Middle frontal gyrus (tissue), 1 donor: ENCODE results near the gene GAS2L1.

Source experiments
- DNase-seq: peaks from one replicate; pipeline ENCODE4 v3.0.0-alpha.2; 2015; ENCODE audit warnings: low spot score; ENCODE audit errors: extremely low spot score

The GAS2L1 gene

GRCh38 chr22:29275167-29275566, 31.3 kb upstream of the GAS2L1 start:
- no peak for DNase-seq

GRCh38 chr22:29275819-29276565, 30.5 kb upstream of the GAS2L1 start:
- no peak for DNase-seq

- DNase-seq, result no peak
These were observed 28.5 kb upstream of the GAS2L1 start for GRCh38 chr22:29277927-29278326.

- DNase-seq, result no peak
These were observed 22.3 kb upstream of the GAS2L1 start for GRCh38 chr22:29284196-29284595.

GRCh38 chr22:29288837-29289236, 17.6 kb upstream of the GAS2L1 start:
- DNase-seq, result no peak

GRCh38 chr22:29290061-29290460, 16.4 kb upstream of the GAS2L1 start:
- no peak for DNase-seq

GRCh38 chr22:29291215-29291614, 15.2 kb upstream of the GAS2L1 start:
- DNase-seq, result no peak

- no peak for DNase-seq
These were observed 14.1 kb upstream of the GAS2L1 start for GRCh38 chr22:29292379-29292778.

- DNase-seq, result no peak
These were observed 7.8 kb upstream of the GAS2L1 start for GRCh38 chr22:29298641-29299040.

- no peak for DNase-seq
These were observed 7.1 kb upstream of the GAS2L1 start for GRCh38 chr22:29299136-29299900.

- no peak for DNase-seq
These were observed 6.0 kb upstream of the GAS2L1 start for GRCh38 chr22:29300467-29300806.

- DNase-seq, result no peak
These were observed 5.4 kb upstream of the GAS2L1 start for GRCh38 chr22:29300807-29301601.

GRCh38 chr22:29301716-29302401, 4.6 kb upstream of the GAS2L1 start:
- DNase-seq, result no peak

GRCh38 chr22:29302402-29302680, 4.1 kb upstream of the GAS2L1 start:
- no peak for DNase-seq

- no peak for DNase-seq
These were observed 3.6 kb upstream of the GAS2L1 start for GRCh38 chr22:29302681-29303465.

GRCh38 chr22:29305836-29306174, 645 bp upstream of the GAS2L1 start:
- DNase-seq, result no peak

GRCh38 chr22:29306835-29307595, 565 bp downstream of the GAS2L1 start:
- DNase-seq, result no peak

GRCh38 chr22:29307596-29308147, 1.2 kb downstream of the GAS2L1 start:
- no peak for DNase-seq

GRCh38 chr22:29308148-29308790, 1.8 kb downstream of the GAS2L1 start:
- DNase-seq, result no peak
